HG03520 (cell line): ENCODE measurements around the gene KCNJ18.
"Not testable (repeated sequence)": the region's sequence is repeated elsewhere in the genome, so short reads cannot be mapped to it uniquely, and the experiment has no call there.

Source experiments
- ATAC-seq: cut with Tn5 transposase; IDR thresholded peaks from one replicate; pipeline ENCODE4 v1.9.1; 2021; ENCODE audit warnings: mild to moderate bottlenecking, moderate library complexity; ENCODE audit not compliant: unreplicated experiment

The KCNJ18 gene

DNA sequence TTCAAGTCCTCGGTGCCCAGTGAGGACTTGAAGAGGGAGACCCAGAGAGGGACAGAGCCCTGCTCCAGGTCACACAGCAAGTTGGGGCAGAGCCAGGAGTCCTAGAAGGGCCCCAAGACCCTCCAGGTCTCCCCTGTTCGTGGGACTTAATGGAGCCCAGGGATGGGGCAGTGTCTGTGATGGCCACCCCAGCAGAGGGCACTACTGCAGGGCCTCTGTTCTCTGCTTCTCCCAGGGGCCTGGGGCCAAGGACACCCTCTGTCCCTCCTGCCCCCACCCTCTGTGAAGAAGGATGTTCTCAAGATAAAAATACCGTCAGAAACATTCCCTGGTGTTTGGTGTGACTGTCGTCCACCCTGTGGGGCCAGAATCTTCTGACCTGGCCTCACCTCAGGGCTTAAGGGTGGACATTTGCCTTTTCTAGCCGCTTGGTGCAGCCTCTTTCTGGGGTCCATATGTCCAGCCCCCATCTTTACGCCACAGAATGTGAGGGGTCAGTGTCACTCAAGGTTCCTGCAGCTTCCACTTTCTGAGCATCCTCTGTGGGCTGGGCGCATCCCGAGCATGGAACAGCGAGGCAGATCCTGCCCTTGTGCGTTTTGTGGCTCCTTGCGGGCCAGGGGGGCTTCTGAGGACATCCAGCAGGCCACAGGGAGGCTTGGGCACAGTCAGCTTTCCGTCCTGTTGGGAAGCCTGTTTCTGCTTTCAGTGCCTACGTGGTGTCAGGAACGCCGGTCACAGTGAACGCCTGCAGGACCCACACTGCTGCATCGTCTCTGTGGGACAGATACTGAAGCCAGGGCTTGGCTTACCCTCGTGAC, at the start of gene KCNJ18:
Gene KCNJ18, plus strand, starts transcription at position 641 of the 821 bp plus-strand sequence. CDS start 10,264 bp downstream, outside the sequence.
- ATAC-seq = not testable (repeated sequence)

DNA sequence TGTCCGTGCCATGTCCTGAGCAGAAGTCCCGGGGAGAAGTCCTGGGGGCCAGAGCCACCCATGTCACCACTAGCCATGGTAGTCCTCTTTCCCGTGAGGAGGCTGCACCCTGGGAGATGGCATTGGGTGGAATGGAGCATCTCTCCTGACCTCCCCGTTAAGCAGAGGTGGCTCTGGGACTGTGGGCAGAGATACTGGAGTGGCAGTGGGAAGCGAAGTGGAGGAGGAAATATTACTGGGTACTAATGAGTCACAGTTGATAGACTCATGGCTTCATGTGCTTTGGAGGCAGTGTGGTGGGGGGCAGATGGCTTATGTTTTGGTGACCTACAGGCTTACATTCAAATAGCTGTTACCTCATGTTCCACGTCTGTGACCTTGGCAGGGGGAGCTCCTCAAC, 44.2 kb upstream of the KCNJ18 start:
- not testable (repeated sequence) for ATAC-seq

DNA sequence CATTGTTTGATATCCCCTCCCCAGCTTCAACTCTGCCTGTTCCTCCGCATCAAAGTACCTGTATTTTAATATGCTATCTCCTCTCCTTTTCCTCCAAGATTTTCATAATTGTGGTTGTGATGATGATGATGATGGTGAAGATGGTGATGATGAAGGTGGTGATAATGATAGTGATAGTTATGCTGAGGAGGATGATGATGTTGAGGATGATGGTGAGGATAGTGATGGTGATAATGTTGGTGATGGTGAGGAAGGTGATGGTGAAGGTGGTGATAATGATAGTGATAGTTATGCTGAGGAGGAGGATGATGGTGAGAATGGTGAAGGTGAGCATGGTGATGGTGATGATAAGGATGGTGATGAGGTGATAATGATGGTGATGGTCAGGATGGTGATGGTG, 42.3 kb upstream of the KCNJ18 start:
- not testable (repeated sequence) for ATAC-seq

DNA sequence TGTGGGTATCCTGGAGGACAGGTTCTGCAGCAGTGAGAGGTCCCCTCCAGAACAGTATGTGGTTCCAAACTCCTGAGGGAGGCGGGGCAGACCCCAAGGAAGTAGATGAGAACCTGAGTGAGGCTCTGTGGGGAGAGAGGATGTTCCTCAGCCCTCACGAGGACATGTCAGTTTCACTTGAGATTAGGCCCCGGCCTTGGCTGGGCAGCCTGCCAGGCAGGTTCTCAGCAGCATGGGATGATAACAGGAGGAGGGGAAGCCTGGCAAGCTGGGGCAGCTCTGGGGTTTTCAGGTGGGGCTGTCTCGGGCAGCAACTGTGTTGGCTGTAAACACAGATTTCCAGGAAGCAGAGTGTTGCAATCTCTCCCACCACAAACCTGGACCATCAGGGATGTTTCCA, 40.3 kb upstream of the KCNJ18 start:
- ATAC-seq = not testable (repeated sequence)

DNA sequence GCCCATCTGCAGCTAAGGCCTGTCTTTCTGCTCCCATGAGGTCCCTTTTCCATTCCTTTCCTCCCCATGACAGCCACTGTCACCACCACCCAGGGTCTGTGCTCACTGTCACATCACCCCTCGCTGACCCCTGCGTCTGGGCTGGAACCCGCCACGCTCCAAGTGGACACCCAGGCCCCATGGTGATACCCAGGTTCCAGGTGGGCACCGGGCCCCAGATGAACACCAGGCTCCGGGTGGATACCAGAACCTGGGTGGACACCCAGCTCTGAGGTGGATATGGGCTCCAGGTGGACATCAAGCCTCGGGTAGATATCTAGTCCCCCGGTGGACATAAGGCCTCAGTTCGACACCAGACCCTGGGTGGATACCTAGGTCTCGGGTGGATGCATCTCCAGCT, 39.1 kb upstream of the KCNJ18 start:
- ATAC-seq = not testable (repeated sequence)

DNA sequence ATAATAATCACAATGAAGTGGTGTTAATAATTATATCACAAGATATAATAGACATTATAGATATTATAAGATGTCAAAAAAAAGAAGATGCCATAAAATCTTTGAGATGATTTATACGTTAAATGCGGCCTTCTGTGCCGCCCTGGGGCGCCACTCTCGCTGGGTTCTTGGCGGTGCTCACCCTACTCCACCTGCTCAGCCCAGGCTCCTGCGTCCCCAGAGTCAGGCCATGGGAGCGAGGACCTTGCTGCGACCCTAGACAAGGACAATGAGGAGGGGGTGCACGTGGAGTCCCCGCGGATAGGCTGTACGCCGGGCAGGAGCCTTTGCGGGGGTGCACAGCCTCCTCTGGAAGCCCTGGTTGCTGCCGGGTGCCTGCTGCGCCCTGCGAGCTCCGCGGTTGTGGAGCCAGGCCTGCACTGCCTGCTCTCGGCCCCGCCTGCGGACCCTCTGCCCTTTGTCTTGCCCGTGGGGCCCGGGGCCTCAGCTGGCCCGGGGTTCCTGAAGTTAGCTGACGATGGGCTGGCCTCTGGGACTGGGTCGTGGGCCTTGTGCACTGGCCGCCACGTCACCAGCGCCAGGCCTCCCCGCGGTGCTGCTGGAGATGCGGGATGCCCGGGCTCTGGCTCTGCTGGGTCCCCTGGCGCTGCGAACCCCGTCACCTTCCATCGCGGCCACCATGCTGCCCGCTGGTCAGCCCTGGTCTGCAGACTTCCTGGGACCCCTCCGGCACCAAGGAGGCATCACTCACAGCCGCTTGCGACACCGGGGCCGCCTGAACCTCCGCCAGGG, 35.6 kb upstream of the KCNJ18 start:
- ATAC-seq = not testable (repeated sequence)

DNA sequence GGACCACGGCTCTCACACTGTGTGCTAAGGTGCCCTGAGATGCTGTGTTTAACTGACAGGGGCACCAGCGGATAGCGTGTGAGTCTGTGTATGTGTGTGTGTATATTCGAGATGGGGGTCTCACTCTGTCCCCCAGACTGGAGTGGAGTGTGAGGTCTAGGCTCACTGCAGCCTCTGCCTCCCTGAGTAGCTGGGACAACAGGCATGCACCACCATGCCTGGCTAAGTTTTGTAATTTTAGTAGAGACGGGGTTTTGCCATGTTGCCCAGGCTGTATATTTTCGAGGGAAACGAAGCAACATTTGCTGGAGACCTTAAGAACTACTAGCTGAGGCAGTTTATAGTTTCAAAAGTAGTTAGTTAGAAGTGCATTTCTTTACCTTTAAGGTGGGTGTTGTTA, 32.7 kb upstream of the KCNJ18 start:
- not testable (repeated sequence) for ATAC-seq

DNA sequence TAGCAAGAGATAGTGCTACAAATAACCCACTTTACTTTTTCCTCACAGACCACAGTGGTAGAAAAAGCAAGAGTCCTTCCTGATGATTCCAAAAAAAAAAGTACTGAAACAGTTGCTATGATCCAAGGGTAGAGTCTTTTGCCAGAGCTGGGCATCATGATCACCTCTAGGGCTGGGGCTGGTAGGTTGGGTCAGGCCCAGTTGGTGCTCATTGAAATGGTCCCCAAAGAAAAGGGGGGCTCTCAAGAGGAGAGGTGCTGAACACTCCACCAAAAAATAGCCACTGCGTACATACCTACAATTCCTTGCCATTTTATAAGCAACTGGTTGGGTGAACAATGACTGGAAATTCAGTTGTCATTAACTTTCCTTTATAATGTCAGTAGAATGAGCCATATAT, 30.9 kb upstream of the KCNJ18 start:
- not testable (repeated sequence) for ATAC-seq

DNA sequence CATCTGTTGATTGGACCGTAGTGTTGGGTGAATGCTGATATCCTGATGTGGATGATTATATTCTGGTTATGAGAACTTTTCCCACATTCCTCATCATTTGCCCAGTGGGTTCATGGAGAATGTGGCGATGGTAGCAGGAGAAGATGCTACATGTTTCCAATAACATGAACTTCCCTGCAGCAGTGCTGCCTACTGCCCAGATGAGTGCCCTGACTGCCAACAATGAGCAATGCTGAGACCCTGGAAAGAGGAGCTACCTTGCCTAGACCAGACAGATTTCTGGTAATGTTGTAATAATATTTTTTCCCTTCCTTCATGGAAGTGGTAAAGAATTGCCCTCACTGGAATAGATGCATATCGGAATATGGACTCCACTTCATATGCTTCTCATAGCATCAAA, 29.2 kb upstream of the KCNJ18 start:
- ATAC-seq = not testable (repeated sequence)

DNA sequence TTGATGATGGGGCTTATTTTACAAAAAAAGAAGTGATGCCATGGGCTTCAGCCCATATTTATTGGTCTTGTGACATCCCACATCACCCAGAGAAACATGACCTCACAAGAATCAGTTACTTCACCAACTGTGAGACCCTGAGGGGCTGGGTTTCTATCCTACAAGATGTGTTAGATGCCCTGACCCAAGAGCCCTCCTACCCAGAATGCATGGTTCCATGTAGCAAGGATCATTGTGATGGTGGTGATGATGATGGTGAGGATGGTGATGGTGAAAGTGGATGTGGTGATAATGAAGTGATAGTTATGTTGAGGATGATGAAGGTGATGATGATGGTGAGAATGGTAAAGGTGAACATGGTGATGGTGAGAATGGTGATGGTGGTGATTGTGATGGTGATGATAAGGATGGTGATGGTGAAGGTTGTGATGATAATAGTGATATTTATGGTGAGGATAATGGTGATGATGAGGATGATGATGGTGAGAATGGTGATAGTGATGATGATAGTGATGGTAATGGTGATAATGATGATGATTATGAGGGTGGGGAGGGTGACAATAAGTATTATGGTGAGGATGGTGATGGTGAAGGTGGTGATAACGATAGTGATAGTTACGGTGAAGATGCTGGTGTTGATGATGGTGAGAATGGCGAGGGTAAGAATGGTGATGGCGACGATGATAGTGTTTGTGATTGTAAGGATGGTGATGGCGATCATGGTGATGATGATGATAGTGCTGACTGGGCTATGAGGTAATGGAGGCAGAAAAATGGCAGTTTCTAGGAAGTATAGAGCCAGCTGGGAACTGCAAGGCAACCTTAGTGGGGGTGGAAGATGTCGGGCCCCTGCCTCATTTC, 28.5 kb upstream of the KCNJ18 start:
- ATAC-seq = not testable (repeated sequence)

DNA sequence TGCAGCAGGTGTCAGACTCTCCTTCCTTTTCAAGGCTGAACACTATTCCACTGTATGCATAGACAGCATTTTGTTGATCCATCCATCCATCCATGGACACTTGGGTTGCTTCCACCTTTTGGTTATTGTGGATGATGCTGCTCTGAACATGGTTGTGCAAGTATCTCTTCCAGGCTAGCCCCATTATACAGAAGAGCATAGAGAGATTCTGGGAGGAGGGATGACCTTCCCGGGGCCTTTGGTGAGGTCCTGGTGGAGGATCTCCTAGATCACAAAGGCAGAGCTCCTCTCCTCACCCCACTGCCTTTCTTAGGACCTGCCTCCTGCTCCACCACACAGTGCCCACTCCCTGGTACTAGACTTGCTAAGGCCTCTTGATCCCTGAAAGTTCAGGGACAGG, 27.2 kb upstream of the KCNJ18 start:
- not testable (repeated sequence) for ATAC-seq

DNA sequence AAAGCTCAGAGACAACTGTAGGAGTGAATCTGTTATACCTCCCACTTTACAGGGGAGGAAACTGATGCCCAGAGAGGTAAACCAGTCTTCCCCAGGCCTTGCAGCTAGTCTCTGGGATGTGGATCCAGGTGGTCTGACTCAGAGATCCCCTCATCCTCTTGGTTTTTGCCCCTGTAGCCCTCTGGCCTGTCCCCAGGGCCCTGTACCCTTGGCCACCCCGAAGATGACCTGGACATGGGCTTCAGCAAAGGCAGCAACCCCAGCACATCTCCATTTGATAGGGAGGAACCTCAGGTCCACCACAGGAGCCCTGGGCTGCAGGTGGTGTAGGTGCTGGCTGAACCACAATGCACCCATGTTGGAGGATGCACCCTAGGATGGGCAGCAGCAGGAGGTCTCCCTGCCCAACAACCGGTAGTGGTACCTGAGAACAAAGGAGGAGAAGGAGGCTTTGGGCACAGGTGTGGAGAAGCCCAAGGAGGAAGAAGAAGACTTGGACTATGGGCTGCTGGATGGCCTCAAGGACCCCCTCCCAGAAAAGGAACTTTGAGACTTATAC, 26.3 kb upstream of the KCNJ18 start:
- not testable (repeated sequence) for ATAC-seq

DNA sequence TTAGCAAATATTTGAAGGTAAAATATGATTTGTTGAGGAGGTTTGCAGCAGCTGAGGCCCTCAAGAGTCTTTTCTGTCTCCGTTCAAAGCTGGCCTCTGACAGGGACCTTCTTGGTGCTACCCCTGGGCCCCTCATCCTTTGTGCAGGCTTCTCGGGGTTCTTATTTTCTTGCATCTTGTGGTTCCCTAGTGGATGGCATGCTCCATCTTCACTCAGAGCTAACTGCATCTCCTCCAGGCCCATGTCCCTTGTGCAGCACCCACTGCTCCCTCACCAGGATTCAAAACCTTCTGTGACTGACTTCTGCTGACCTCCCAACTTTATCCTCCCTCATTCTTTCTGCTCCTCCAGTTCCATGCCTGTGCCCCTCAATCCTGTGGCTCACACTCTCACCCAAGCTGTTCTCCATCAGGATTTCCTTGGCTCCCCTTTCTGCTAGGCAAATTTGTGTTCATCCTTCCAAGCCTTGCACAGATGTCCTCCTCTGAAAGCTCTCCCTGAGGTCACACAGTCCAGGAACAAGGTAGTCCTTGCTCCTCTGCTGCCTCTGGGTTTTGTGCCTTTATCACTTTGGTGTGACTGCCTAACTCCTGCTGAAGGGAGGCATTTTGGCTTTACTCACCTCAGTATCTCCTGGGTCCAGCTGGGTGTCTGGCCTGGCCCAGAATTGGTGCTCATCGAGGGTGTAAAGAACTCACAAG, 25.5 kb upstream of the KCNJ18 start:
- ATAC-seq = not testable (repeated sequence)

DNA sequence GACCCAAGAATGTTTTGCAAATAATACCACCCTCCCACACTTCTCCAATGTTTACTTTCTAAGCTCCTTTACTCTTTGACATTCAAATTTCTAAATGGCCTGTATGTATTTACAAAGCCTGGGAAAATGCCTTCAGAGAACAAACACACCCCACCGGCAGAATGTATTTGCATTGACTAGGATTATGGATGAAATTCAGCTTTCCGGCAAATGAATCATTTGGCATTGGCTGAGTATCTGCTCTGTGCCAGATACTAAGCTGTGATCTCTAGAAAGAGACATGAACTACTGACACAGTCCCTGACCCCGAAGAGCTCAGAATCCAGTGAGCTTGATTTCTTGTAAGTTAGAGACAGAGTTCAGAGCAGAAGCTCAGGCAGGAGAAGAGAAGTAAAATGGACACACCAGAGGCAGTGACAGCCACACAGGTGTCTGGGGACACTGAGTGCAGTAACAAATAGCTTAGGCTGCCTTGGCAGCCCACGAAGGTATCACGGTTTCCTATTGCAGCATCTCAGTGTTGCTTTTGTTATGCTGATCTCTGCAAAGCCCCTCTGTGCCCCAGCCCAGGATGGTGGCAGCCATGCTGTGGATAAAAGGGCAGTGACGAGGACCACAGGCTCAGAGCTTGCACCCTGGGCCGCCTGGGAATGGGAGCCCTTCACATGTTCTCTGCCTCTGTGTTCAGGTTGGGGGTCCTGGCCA, 24.8 kb upstream of the KCNJ18 start:
- ATAC-seq = not testable (repeated sequence)

DNA sequence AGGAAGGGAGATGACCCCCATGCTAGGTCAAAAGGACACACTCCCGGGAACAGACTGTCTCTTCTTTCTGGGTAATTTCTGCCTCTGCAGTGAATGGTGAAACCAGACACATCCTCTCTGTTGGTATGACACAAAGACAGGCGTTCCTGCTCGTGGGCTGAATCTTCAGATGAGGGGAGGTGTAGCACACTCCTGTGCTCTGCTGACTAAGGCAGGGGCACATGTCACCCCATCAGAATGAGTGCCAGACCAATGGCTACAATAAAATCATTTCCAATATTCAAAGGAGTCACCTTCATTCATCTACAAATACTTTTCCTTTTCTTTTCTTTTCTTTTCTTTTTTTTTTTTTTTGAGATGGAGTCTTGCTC, 24.2 kb upstream of the KCNJ18 start:
- ATAC-seq = not testable (repeated sequence)

DNA sequence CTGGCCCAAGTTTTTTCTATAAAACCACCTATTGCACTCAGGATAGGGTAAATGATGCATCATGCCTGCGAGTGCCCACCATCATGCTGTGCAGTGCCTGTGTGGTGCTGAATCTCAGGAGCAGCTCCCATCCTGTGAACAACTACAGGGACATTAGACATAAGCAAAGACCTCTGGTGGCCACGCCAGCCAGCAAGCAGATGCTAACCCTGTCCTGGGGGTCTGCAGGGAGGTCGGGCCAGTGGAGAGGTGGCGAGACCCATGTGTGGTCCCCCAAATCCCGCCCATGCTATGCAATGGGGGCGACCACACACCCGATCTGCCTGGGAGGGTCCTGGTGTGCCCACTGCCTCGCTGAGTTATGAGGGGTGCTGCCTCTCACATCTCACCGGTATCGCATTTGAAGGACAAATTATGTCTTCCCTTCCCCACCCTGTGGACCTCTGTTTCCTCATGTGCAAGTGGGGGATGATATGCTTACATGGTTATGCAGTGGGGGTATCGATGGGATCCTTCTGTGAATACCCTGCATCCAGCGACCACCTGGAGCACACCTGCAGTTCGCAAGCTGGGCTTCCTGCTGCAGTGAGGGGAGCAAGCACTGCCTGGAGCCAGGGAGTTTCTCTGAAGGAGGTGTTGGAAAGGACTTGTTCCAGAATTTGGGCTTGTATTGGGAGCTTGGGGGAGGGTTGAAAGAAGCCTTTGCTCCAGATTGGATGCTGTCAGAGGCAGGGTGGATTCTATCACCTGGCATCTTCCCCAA, 23.4 kb upstream of the KCNJ18 start:
- ATAC-seq = not testable (repeated sequence)

DNA sequence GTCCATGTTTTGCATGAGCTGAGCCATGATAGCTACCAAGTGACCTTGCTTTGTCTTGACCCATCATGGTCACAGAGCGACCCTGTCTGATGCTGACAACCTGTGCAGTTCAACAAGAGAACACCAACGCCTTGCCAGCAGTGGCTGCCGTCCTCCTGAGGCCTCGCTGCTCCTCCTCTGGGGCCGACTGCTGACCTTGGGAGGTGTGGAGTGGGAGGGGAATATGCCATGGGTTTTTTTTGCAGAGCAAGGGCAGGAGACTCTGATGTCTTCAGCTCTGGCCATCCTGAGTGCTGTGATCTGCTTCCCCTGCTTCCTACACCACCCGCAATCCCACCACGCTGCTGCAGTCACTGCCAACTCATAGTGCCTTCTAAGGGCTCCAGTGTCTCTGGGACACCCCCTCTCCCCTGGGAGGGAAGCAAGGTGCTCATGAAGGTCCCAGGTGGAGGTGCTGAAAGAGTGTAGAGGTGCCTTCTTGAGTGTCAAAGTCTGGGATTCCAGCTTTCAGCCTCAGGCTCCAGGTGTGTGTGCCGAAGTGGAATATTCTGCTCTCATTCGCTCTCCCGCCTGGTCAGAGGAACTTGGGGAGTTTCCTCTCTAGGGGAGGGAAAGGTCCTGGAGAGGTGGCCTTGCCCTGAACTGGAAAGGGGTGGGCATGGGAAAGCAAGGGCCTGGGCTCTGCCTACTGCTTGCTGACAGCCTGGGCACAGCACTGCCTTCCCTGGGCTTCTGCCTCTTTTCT, 22.5 kb upstream of the KCNJ18 start:
- not testable (repeated sequence) for ATAC-seq
